ENCODE results near the gene WDR20.

The WDR20 gene

GRCh38 chr14:102221026-102221425, 81.3 kb downstream of the WDR20 start:
- no peak overlapping the region for H3K9ac ChIP-seq (ENCODE audit: low read depth, low read length, poor library complexity, severe bottlenecking)

GRCh38 chr14:102222009-102222575, 82.4 kb downstream of the WDR20 start:
- Histone ChIP-seq H3K9me3 (ENCODE audit: insufficient read depth, low read depth, low read length) (no peaks in the 10 kb centered on the region), H3K27me3 (ENCODE audit: insufficient read depth, low read length, poor library complexity, severe bottlenecking) (no peaks in the 10 kb centered on the region), H3K79me2 (ENCODE audit: insufficient read depth, low read length) (no peaks in the 10 kb centered on the region), H3K4me2 (ENCODE audit: low read depth, low read length, poor library complexity, severe bottlenecking) (no peak overlapping the region), H3K9me2 (replicated peaks; ENCODE audit: low read depth, low read length) (no peaks in the 10 kb centered on the region), H3K4me3 (ENCODE audit: low read length, poor library complexity, severe bottlenecking) (no peak overlapping the region), H3K4me1 (ENCODE audit: insufficient read depth, low read length, poor library complexity, severe bottlenecking) (no peaks in the 10 kb centered on the region), H2AFZ (ENCODE audit: low read length) (no peak overlapping the region), H3K9ac (ENCODE audit: low read depth, low read length, poor library complexity, severe bottlenecking) (no peak overlapping the region), H4K20me1 (ENCODE audit: insufficient read depth, low read length, poor library complexity, severe bottlenecking) (no peaks in the 10 kb centered on the region), H3K36me3 (ENCODE audit: insufficient read depth, low read length) (no peaks in the 10 kb centered on the region), H3F3A (ENCODE audit: low read depth) (no peaks in the 10 kb centered on the region)
- no peak for TF ChIP-seq CTCF (conservative IDR thresholded peaks at IDR 0.05; ENCODE audit: low read length)
- no peak for TF ChIP-seq EZH2phosphoT487 (IDR thresholded peaks at IDR 0.05; ENCODE audit: borderline replicate concordance)

More at GRCh38 chr14:102221026-102221425, 81.3 kb downstream of the WDR20 start:
- H3K27me3 ChIP-seq (ENCODE audit: insufficient read depth, low read length, poor library complexity, severe bottlenecking), result no peaks in the 10 kb centered on the region
- no peaks in the 10 kb centered on the region for H4K20me1 ChIP-seq (ENCODE audit: insufficient read depth, low read length, poor library complexity, severe bottlenecking)
- TF ChIP-seq CTCF (conservative IDR thresholded peaks at IDR 0.05; ENCODE audit: low read length), result no peak
- TF ChIP-seq EZH2phosphoT487 (IDR thresholded peaks at IDR 0.05; ENCODE audit: borderline replicate concordance), result no peak
- no peak overlapping the region for H3K4me2 ChIP-seq (ENCODE audit: low read depth, low read length, poor library complexity, severe bottlenecking)
- no peaks in the 10 kb centered on the region for H3K79me2 ChIP-seq (ENCODE audit: insufficient read depth, low read length)
- H3K9me3 ChIP-seq (ENCODE audit: insufficient read depth, low read depth, low read length), result no peaks in the 10 kb centered on the region
- no peak overlapping the region for H3K4me3 ChIP-seq (ENCODE audit: low read length, poor library complexity, severe bottlenecking)
- H2AFZ ChIP-seq (ENCODE audit: low read length), result no peak overlapping the region
- H3F3A ChIP-seq (ENCODE audit: low read depth), result no peaks in the 10 kb centered on the region
- no peaks in the 10 kb centered on the region for H3K9me2 ChIP-seq (replicated peaks; ENCODE audit: low read depth, low read length)
- no peaks in the 10 kb centered on the region for H3K36me3 ChIP-seq (ENCODE audit: insufficient read depth, low read length)
- no peaks in the 10 kb centered on the region for H3K4me1 ChIP-seq (ENCODE audit: insufficient read depth, low read length, poor library complexity, severe bottlenecking)

- no peaks in the 10 kb centered on the region for H4K20me1 ChIP-seq (ENCODE audit: insufficient read depth, low read length, poor library complexity, severe bottlenecking)
- H2AFZ ChIP-seq (ENCODE audit: low read length), result no peak overlapping the region
- no peaks in the 10 kb centered on the region for H3K4me1 ChIP-seq (ENCODE audit: insufficient read depth, low read length, poor library complexity, severe bottlenecking)
- H3K9me2 ChIP-seq (replicated peaks; ENCODE audit: low read depth, low read length), result no peaks in the 10 kb centered on the region
- H3K4me3 ChIP-seq (ENCODE audit: low read length, poor library complexity, severe bottlenecking), result no peak overlapping the region
- no peak overlapping the region for H3K4me2 ChIP-seq (ENCODE audit: low read depth, low read length, poor library complexity, severe bottlenecking)
- TF ChIP-seq EZH2phosphoT487 (IDR thresholded peaks at IDR 0.05; ENCODE audit: borderline replicate concordance) (no peak), CTCF (conservative IDR thresholded peaks at IDR 0.05; ENCODE audit: low read length) (no peak)
- no peaks in the 10 kb centered on the region for H3K79me2 ChIP-seq (ENCODE audit: insufficient read depth, low read length)
- H3K36me3 ChIP-seq (ENCODE audit: insufficient read depth, low read length), result no peaks in the 10 kb centered on the region
- H3K27me3 ChIP-seq (ENCODE audit: insufficient read depth, low read length, poor library complexity, severe bottlenecking), result no peaks in the 10 kb centered on the region
- no peaks in the 10 kb centered on the region for H3F3A ChIP-seq (ENCODE audit: low read depth)
- no peak overlapping the region for H3K9ac ChIP-seq (ENCODE audit: low read depth, low read length, poor library complexity, severe bottlenecking)
- no peaks in the 10 kb centered on the region for H3K9me3 ChIP-seq (ENCODE audit: insufficient read depth, low read depth, low read length)
Observed at GRCh38 chr14:102222751-102223150, 83.1 kb downstream of the WDR20 start.

Data from Loucy (cell line).